C1 segment of cervical spinal cord (tissue), 14 donors: Measurements from ENCODE around the gene PADI2.
"Not testable (repeated sequence)": the region's sequence is repeated elsewhere in the genome, so short reads cannot be mapped to it uniquely, and the experiment has no call there.

Experiments
- DNase-seq, 14 donors: peaks; one replicate each; lab custom pipeline; 2025; lab: John Stamatoyannopoulos, UW

The PADI2 gene

GRCh38 chr1:17086751-17087150 lies 32.5 kb downstream of the PADI2 start:
- no peak for DNase-seq

- DNase-seq, result no peak
Measured at GRCh38 chr1:17084787-17085186, 34.5 kb downstream of the PADI2 start.

GRCh38 chr1:17082761-17083160 lies 36.5 kb downstream of the PADI2 start:
- no peak for DNase-seq

- DNase-seq, result no peak
Measured at GRCh38 chr1:17081439-17081838, 37.8 kb downstream of the PADI2 start.

GRCh38 chr1:17080880-17081279 lies 38.4 kb downstream of the PADI2 start:
- DNase-seq, result peak in 1 of 14 donors; percentile 56

GRCh38 chr1:17080085-17080759 lies 39.0 kb downstream of the PADI2 start:
- DNase-seq, result no peak

GRCh38 chr1:17078991-17079868 lies 40.0 kb downstream of the PADI2 start:
- no peak for DNase-seq

- DNase-seq, result no peak
Measured at GRCh38 chr1:17075470-17076255, 43.6 kb downstream of the PADI2 start.

- no peak for DNase-seq
Measured at GRCh38 chr1:17071794-17072193, 47.5 kb downstream of the PADI2 start.

GRCh38 chr1:17070163-17070525 lies 49.1 kb downstream of the PADI2 start:
- DNase-seq, result no peak

- DNase-seq, result no peak
Measured at GRCh38 chr1:17069452-17070162, 49.6 kb downstream of the PADI2 start.

- no peak for DNase-seq
Measured at GRCh38 chr1:17068789-17069188, 50.5 kb downstream of the PADI2 start.

- DNase-seq, result peak in 3 of 14 donors; percentile 24 to 39 (median 27)
Measured at GRCh38 chr1:17067465-17068240, 51.6 kb downstream of the PADI2 start.

- DNase-seq, result no peak
Measured at GRCh38 chr1:17067069-17067426, 52.2 kb downstream of the PADI2 start.

GRCh38 chr1:17066361-17067068 lies 52.7 kb downstream of the PADI2 start:
- peak in 2 of 14 donors; percentile 30 to 37 for DNase-seq

- DNase-seq, result no peak
Measured at GRCh38 chr1:17065666-17066065, 53.6 kb downstream of the PADI2 start.

- DNase-seq, result not testable (repeated sequence)
Measured at GRCh38 chr1:17062751-17063150, 56.5 kb downstream of the PADI2 start.

GRCh38 chr1:17061892-17062291 lies 57.4 kb downstream of the PADI2 start:
- no peak for DNase-seq

GRCh38 chr1:17061486-17061885 lies 57.8 kb downstream of the PADI2 start:
- DNase-seq, result no peak

- DNase-seq, result peak in 1 of 14 donors; percentile 56
Measured at GRCh38 chr1:17060306-17060749, 58.9 kb downstream of the PADI2 start.
